ENCODE results near the gene TBC1D9.

Gene TBC1D9

DNA sequence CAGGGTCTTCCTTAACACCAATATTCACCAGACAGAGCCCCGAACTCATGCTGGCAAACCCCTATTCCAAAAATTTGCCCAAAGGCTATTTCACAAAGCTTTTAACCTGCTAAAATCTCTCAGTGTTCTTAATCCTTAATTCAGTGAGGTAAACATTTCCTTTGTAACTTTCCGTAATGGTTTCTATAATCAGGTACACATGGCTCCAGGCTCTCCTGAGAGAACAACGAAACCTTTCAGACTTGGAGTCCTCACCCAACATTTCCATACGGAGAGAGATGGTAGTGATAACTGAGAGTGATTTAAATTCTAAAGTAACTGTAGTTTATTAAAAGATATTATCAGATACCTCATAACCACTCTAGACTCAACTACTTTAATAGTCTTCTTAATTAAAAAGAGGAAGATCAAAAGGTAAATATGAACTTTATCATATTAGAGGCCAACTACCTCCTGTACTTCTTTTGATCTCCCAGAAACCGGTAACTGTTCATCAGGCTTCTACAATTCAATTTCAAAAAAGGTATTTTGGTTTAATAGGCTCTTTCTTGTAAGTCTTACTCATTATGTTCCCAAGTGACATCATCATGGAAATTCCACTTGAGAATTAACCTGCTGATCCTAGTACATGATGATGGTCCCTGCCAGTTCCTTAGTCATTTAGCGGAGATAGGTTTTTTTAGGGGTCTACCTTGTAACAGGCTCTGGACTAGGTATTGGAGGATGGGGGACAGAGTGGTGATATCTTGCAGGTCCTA is 96.1 kb downstream of the TBC1D9 start:
- no peak for DNase-seq (ENCODE audit: extremely low read depth in 1 of 2, low read depth in 1 of 2)

DNA sequence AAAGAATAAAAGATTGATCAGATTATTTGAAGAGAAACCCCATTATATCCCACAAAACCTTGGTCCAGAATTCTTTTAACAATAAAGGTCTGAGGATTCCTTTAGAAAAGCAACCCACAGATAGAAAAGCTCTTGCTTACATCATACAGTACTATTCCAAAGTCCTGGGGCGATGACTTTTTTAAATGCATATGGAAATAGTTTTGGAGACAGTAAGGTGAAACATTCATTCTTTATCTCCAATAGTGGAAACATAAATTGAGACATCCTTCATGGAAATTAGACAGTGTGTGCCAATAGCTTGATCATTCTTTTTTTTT is 101.7 kb downstream of the TBC1D9 start:
- DNase-seq (ENCODE audit: extremely low read depth in 1 of 2, low read depth in 1 of 2), result no peak

DNA sequence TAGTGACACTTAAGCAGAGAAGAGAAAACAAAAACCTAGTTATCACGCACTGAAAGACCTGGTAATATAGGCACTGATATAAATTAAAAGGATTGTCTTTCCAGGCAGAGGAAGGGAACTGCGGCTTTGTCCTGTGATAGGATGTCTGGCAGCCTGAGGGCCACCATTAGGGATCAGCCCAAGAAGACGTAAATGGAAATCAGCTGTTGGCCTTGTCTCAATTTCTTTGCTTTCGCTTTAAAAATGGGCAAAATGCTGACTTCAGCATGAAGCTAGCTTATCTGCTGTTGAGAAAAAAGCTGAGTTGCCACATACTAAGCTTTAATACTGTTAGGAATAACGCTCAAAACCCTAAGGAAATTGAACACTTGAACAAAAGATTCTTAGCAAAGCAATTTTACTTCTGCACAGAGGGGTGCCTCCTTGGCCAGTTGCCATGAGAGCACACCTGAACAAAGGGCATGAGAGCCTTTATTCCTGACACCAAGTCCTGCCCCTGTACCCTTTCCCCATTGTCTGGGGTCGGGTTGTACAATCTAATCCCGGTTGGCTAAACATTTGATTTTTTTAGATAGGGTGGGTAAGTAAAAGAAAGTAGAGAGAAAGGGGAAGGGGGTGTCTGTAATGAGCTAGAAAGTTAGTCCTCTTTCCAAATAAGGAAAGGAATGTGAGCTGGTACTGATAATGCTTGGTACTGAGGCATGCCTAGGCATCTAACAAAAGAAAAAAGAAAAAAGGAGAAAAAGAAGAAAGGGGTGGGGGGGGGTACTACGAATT is 102.3 kb downstream of the TBC1D9 start:
- no peak for DNase-seq (ENCODE audit: extremely low read depth in 1 of 2, low read depth in 1 of 2)

GRCh38 chr4:140652601-140653000 is 103.6 kb downstream of the TBC1D9 start:
- no peak for DNase-seq (ENCODE audit: extremely low read depth in 1 of 2, low read depth in 1 of 2)

DNA sequence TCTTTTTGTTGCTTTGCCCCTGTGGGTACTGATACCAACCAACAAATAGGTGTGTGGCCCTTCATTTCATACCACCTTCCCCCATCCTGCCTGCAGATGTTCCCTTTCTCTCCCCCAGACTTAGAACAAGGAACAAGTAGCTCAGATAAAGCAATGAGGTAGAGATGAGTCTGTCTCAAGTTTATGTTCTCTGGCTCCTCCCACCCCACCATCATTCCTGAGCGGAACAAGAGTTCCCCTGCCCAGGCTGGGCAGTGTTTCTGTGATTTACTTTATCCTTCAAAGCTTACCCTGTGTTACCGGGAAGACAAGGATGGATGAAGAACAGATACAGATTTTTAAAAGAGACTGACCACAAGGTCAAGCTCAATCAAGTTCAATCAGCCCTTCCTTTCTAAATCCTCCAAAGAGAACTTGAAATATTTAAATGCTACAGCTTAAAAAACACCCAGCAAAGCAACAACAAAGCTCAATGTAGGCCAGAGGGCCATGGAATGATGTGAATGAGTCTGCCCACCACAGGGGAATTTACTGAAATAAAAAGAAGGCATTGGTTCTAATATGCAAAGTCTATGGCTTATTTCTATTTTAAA is 107.4 kb downstream of the TBC1D9 start:
- no peak for DNase-seq (ENCODE audit: extremely low read depth in 1 of 2, low read depth in 1 of 2)

- DNase-seq (ENCODE audit: extremely low read depth in 1 of 2, low read depth in 1 of 2), result no peak
Measured at GRCh38 chr4:140645614-140646412, 110.4 kb downstream of the TBC1D9 start.

DNA sequence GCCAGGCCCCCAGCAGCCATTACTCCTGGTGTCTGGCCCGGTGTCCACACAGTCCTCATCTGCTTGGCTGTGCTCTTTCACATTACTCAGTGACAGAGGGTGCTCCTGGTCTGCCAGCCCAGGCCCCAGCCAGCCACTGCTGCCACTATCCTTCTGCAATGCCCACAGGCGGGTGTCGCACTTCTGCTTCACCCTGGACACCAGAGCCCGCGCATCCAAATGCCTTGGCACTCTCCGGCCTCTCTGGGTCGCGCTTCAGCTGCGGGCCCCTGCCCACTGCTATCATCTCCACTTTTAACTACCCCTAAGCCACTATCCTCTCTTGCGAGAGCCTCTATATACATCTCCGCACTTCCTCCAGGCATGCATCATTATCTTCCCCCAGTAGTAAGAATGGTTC is 111.0 kb downstream of the TBC1D9 start:
- no peak for DNase-seq (ENCODE audit: extremely low read depth in 1 of 2, low read depth in 1 of 2)

GRCh38 chr4:140644470-140645185 is 111.6 kb downstream of the TBC1D9 start:
- no peak for DNase-seq (ENCODE audit: extremely low read depth in 1 of 2, low read depth in 1 of 2)

DNA sequence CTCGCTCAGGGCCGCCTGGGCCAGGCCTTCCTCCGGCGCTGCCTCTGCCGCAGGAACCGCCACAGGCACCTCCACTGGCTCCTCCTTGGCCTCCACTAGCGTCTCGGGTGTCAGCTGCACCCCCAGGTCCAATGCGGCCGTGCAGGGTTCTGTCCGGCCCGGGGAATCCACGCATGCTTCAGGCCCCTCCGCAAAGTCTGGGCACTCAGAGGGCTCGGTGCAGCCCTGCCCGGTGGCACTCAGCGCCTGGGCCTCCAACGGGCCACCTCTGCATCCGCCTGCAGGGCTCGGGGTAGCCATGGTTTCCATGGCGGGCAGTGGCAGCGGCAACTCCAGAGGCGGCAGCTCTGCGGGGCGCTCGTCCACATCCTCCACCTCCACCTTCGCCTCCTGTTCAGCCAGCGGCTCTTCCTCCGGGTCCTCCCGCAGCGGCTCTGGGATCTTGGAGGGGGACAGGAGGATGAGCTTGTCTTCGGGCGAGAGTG is 112.6 kb downstream of the TBC1D9 start:
- DNase-seq (ENCODE audit: extremely low read depth in 1 of 2, low read depth in 1 of 2), result no peak

DNA sequence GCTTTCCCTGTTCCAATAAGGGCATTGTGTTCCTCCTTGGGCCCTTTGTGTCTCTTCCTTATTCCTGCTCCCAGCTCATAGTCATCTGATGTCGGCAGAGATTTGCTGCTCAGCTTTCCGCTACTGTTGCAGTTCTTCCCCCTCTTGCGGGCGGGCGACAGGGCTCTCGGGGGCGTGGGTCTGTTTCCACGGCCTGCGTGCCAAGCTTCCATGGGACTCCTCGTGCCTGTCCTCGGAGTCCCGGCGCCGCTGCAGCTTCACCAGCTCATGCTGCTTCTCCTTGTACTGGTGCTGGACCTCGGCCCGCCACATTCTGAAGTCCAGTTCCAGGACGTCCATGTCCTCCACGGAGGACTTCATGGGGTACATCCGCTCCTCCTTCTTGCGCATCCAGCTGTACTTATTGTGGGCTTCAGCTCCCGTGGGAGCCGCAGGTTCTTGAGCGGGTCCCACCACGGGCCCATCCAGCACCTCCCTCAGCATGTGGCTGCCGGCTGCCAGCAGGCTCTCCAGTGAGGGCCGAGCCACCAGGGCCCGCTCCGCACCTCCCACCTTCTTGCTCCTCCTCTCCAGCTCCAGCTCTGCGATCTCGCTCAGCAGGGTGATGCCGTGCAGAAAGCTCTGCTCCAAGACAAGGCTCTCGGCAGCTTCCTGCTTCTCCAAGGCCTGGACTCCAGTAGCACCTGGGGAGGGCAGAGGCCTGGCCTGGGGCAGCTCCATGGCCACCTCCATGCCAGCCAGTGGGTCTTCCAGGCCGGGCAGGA is 113.3 kb downstream of the TBC1D9 start:
- DNase-seq (ENCODE audit: extremely low read depth in 1 of 2, low read depth in 1 of 2), result no peak

- no peak for DNase-seq (ENCODE audit: extremely low read depth in 1 of 2, low read depth in 1 of 2)
Measured at GRCh38 chr4:140641789-140642439, 114.3 kb downstream of the TBC1D9 start.

GRCh38 chr4:140641105-140641555 is 115.1 kb downstream of the TBC1D9 start:
- DNase-seq (ENCODE audit: extremely low read depth in 1 of 2, low read depth in 1 of 2), result no peak

DNA sequence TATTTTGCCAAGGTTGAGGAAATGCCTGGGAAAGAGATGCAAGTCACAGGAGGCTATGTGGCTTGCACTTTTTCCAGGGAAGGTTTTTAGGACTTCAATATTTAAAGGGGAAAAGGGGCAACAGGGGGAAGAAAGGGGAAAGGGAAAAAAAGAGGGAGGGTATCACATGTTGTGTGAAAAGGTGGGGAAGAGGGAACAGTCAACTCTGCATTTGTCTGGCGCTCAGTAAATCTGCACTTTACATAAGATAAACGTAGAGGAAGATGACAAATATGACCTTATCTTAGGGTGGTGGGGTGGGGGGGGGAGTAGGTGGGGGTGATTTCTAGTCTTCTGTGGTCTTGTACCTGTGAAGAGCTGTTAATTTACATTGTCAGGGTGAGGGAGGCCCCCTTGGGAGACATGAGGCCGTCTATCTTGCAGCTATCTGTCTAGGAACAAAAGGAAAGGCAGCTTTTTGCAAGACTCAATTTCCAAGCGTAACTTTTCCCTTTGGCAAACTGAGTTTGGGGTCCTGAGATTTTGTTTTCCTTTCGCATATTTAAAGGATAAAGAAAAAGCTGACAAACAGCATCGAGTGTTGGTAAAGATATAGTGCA is 115.9 kb downstream of the TBC1D9 start:
- DNase-seq (ENCODE audit: extremely low read depth in 1 of 2, low read depth in 1 of 2), result no peak

GRCh38 chr4:140639066-140639465 is 117.1 kb downstream of the TBC1D9 start:
- DNase-seq (ENCODE audit: extremely low read depth in 1 of 2, low read depth in 1 of 2), result no peak

DNA sequence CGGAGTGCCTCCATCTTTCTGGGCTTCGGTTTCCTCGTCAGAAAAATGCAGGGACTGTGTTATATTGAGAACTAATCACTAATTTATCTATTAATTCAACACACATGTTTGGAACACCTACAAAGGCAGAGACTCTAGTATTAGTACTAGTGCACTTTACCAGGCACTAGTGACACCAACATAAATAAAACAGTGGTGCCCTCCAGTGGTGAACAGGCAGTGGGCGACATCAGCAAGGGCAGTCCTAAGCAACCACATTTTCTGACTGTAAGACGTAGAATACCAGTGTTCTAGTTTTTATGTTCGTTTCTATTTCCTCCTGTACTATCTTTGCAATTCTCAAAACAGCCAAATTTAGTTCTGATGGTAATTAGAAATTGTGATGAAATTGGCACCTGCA is 118.3 kb downstream of the TBC1D9 start:
- DNase-seq (ENCODE audit: extremely low read depth in 1 of 2, low read depth in 1 of 2), result peak in 1 of 2 donors; percentile 14

- DNase-seq (ENCODE audit: extremely low read depth in 1 of 2, low read depth in 1 of 2), result no peak
Measured at GRCh38 chr4:140635606-140636005, 120.6 kb downstream of the TBC1D9 start.

DNA sequence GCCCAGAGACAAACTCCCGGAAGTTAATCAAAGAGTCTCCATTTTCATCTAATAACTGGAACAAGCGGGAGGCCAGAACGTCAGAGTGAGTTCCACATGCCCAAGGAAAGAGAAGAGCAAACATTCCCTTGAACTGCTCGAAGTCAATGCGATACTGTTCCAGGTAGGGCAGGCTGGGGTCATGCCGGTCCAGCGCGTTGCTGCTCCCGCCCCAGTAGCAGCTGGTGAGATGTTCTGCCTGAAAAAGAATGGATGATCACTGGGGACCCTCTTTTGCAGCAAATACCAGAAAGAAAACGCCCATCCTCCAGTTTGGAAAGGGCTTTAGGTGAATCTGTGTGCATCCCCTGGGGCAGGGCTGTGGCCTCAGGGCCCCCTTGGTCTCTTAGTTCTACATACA is 122.2 kb downstream of the TBC1D9 start:
- no peak for DNase-seq (ENCODE audit: extremely low read depth in 1 of 2, low read depth in 1 of 2)

GRCh38 chr4:140633124-140633523 is 123.1 kb downstream of the TBC1D9 start:
- no peak for DNase-seq (ENCODE audit: extremely low read depth in 1 of 2, low read depth in 1 of 2)

DNA sequence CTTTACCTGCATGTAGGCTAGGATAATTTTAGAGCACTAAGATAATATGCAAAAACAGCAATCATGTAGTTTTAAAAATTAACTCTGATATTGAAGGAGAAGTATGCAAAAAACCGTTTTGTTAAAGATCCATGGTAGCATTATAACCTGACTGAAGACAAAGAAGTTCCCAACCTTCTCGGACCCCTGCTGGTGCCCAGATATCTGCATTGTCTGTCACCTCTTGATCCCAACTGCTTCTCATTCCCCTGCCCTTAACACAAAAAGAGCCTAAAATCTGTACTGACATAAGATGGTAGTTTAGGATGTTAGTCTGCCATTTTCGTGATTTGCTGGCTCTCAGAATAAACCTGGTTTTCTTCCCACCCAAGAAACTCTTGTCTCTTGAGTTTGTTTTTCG is 125.9 kb downstream of the TBC1D9 start:
- DNase-seq (ENCODE audit: extremely low read depth in 1 of 2, low read depth in 1 of 2), result no peak
